GM19023 (cell line): ENCODE data around the gene PYGM.

ENCODE experiments used
- ATAC-seq: cut with Tn5 transposase; IDR thresholded peaks from one replicate; pipeline ENCODE4 v1.9.1; 2021; ENCODE audit warnings: mild to moderate bottlenecking, moderate library complexity; ENCODE audit not compliant: unreplicated experiment

Gene PYGM

GRCh38 chr11:64754124-64754918 lies 5.5 kb downstream of the PYGM start:
- no peak for ATAC-seq

- no peak for ATAC-seq
Observed at GRCh38 chr11:64753380-64754123, 6.2 kb downstream of the PYGM start.

GRCh38 chr11:64753019-64753379 lies 6.8 kb downstream of the PYGM start:
- ATAC-seq = no peak

- no peak for ATAC-seq
Observed at GRCh38 chr11:64752175-64752970, 7.4 kb downstream of the PYGM start.

- no peak for ATAC-seq
Observed at GRCh38 chr11:64751580-64751979, 8.2 kb downstream of the PYGM start.

- no peak for ATAC-seq
Observed at GRCh38 chr11:64751136-64751535, 8.6 kb downstream of the PYGM start.

GRCh38 chr11:64750361-64751054 lies 9.3 kb downstream of the PYGM start:
- ATAC-seq = no peak

- no peak for ATAC-seq
Observed at GRCh38 chr11:64747961-64748665, 11.7 kb downstream of the PYGM start.

GRCh38 chr11:64746486-64746885 lies 13.3 kb downstream of the PYGM start:
- ATAC-seq = no peak

- ATAC-seq = no peak
Observed at GRCh38 chr11:64745521-64746328, 14.0 kb downstream of the PYGM start.

GRCh38 chr11:64745189-64745520 lies 14.6 kb downstream of the PYGM start:
- no peak for ATAC-seq

- ATAC-seq = no peak
Observed at GRCh38 chr11:64744544-64745188, 15.1 kb downstream of the PYGM start.

- no peak for ATAC-seq
Observed at GRCh38 chr11:64743591-64744543, 15.9 kb downstream of the PYGM start, which contains the start of gene RASGRP2. Gene RASGRP2 (minus strand): TSS chr11:64744142. CDS start chr11:64742866, 1,276 bp downstream.

- ATAC-seq = no peak
Observed at GRCh38 chr11:64742889-64743590, 16.7 kb downstream of the PYGM start.

GRCh38 chr11:64742087-64742888 lies 17.5 kb downstream of the PYGM start:
- ATAC-seq = no peak

- ATAC-seq = no peak
Observed at GRCh38 chr11:64741375-64742086, 18.2 kb downstream of the PYGM start.
